Kidney (tissue), 2 donors: ENCODE measurements around the gene KDM1A. TPM values are rescaled to one million over a fixed set of nuclear protein-coding genes. Genes with fewer than 3 reads are reported as not detected.

Experiments
- microRNA-seq: library from miRNA; unstranded; fragments of <30 nt; microRNA quantifications from one replicate; pipeline ENCODE4 v1.2.0, GENCODE V29; 2020
- polyA plus RNA-seq: library from polyadenylated mRNA; stranded (reverse); fragments of 350-450 nt; fragmentation: Illumina TruSeq; extraction: RNeasy Lipid Tissue Mini Kit (QIAGEN cat#74804); gene quantifications from one replicate; pipeline ENCODE4 v1.2.3, GENCODE V29; 2014; ENCODE audit warnings: low read depth, low replicate concordance; ENCODE audit not compliant: insufficient read depth
- total RNA-seq: library from RNA; stranded (reverse); fragmentation: NEBNext Ultra II Directional; extraction: Animal tissue kit (Norgen Biotek cat#: 25700); gene quantifications from one replicate; pipeline ENCODE4 v1.2.1, GENCODE V29; 2021
- donor health status: DM: yes; HTN: yes; CAD: no.

KDM1A gene
- total and polyA plus RNA-seq, 2 donors from 2014 or later, result 33.3 to 54.4 TPM

Small RNA genes within 50 kb of the gene (microRNA-seq; reads per million reads assigned to microRNA genes)
- not detected for gene MIR3115
- not detected for gene MIR4419A

Other genes with a start within 250 kb of the KDM1A start
- not detected for gene LACTBL1, start 46.6 kb upstream of the KDM1A start, total RNA-seq
- not detected for gene LACTBL1, start 46.6 kb upstream of the KDM1A start, polyA plus RNA-seq
- not detected for gene TEX46, start 3.6 kb upstream of the KDM1A start, total RNA-seq
- gene TEX46, start 3.6 kb upstream of the KDM1A start, polyA plus RNA-seq, result not detected
- 39.0 TPM for gene LUZP1, start 149.4 kb downstream of the KDM1A start, total RNA-seq
- gene LUZP1, start 149.4 kb downstream of the KDM1A start, polyA plus RNA-seq, result 6.7 TPM
- 0.09 TPM for gene HTR1D, start 198.0 kb downstream of the KDM1A start, total RNA-seq
- not detected for gene HTR1D, start 198.0 kb downstream of the KDM1A start, polyA plus RNA-seq